NCI-H82 (cell line): ENCODE measurements around the gene ARTN.
A peak's percentile ranks its signal among the peaks of the same experiment; 100 is the strongest.

ENCODE experiments used
- DNase-seq: peaks from one replicate; lab custom pipeline; 2025; lab: John Stamatoyannopoulos, UW

Gene ARTN

GRCh38 chr1:43947874-43948437 is 14.4 kb downstream of the ARTN start:
- DNase-seq: no peak

GRCh38 chr1:43949678-43950077 is 16.1 kb downstream of the ARTN start:
- no peak for DNase-seq

- peak; percentile 53 for DNase-seq
Observed at GRCh38 chr1:43951021-43951985, 17.7 kb downstream of the ARTN start.

DNA sequence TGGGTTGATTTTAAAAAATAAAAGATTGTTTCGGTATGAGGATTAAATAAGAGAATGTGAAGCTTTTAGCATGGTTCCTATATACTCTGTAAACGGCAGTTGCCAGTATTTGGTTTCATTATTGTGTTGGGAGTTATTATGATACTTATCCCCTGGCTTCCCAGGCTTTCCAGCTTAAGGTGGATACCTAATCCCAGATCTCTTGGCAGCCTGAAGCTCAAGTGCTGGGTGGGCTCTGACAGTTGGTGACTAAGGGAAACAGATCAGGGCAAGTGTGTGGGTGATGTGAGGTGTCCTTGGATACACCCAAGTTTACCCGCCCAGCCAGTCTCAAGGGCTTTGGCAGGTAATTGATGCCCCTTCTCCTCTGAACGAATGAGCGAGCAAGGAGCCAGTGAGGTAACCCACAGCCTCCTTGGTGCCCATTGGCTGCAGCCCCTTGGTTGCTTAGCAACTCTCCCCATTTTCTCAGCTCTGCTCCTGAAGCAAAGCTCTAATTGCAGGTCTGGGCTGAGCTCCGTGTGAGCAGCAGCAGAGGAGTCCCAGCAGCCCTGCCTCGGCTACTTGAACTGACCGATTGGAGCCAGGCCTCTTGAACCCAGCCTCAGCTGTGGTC is 19.2 kb downstream of the ARTN start:
- DNase-seq: peak; percentile 99

DNA sequence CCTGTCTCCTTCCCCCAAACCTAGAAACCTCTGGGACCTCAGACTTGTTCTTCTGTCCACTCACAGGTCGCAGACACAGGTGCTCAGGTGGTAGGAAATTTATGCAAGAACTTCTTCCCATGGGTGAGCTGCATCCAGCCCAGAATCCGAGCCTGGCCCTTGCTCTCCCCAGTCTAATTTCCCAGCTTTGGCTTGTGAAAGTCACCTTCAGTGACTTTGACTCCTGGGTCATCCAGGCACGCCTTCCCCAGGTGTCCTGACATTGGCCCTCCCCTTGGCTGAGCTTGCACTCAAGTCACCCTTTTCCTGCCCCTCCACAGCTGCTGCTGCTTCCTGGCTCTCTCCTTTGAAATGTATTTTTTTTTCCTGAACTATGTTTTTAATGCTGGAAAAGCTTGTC is 19.8 kb downstream of the ARTN start:
- peak; percentile 41 for DNase-seq

- DNase-seq: no peak
Observed at GRCh38 chr1:43954036-43954435, 20.4 kb downstream of the ARTN start.

DNA sequence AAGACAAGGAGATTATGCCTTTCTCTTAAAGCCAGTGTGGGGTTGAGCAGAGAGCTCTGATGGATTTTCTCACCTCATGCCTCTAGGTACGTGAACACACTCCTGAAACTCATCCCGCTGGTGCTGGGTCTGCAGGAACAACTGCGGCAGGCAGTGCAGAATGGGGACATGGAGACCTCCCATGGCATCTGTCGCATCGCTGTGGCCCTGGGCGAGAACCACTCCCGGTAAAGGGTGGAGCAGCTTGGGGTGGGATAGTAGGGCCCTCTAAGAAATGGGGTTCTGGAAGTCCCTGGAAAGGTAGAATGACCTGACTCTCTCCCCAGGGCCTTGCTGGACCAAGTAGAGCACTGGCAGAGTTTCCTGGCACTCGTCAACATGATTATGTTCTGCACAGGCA is 22.6 kb downstream of the ARTN start:
- DNase-seq: no peak

- DNase-seq: no peak
Observed at GRCh38 chr1:43957407-43958040, 23.9 kb downstream of the ARTN start.

GRCh38 chr1:43958351-43959255 is 25.0 kb downstream of the ARTN start:
- no peak for DNase-seq

- no peak for DNase-seq
Observed at GRCh38 chr1:43960798-43961197, 27.2 kb downstream of the ARTN start.

DNA sequence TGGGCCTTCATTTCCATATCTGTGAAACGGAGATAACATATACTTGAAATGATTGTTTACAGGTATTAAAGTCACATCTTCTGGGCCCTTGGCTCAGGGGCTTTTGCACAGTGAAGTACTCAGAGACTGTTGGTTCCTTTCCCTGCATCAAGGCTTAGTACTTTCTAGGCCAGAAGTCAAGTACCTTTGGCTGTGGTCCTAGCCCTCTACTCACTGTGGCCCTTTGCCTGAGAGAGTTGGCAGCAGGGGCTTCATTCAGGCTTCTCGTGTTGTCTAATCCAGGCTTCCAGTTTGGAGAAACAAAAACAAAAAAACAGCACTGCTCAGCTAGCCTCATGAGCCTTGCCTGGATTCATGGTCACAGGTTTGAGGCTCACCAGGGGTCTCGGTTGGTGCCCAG is 28.1 kb downstream of the ARTN start:
- DNase-seq: no peak

DNA sequence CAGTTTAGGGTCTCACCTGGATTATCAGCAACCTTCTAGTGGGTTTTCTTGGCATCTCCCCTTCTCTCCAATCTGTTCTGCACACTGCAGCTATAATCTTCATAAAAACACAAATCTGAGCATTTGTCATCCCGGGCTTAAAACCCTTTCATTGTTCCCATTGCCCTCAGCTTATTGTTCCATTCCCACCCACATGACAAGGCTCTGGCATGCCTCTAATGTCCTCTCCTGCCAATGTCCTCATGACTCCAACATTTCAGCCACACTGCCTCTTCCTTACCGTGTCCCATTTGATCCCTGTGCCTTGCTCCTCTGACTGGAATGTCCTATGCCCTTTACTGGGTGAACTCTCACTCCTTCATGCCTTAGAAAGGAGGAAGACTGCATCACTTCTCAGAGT is 28.7 kb downstream of the ARTN start:
- no peak for DNase-seq

DNA sequence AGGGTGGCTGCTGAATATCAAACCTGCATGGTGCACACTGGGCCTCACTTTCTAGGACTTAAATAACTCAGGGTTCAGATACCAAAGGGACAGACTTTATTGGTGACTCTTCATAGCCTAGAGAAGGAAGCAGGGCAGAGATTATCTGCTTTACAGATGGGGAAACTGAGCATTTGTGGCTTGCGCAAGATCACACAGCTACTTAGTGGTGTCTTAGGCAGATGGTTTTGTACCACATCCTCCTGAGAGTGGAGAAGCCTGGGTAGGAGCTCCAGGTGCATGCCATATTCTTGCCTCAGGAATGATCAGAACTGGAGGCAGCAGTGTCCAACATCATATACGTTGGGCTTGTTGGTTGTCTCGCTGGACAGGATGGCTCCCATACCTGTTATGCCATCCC is 29.4 kb downstream of the ARTN start:
- DNase-seq: no peak

DNA sequence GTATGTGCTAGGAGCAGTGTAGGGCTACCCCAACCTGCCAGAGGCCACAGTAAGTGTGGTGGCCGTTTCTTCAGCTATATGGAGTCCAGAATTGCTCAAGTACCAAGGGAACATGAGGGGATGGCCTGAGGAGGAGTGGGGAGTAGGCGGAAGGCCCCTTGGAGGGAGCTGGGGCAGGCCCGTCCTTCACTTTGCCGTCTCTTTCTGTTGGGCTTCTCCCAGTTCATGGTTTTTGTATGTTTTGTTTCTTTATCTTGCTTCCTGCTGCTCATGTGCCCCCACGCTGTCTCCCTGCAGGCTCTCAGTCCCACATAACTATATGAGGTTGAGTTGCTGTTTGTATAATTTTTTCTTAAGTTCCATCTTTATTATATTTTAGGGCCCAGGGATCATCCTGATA is 30.3 kb downstream of the ARTN start:
- DNase-seq: no peak

DNA sequence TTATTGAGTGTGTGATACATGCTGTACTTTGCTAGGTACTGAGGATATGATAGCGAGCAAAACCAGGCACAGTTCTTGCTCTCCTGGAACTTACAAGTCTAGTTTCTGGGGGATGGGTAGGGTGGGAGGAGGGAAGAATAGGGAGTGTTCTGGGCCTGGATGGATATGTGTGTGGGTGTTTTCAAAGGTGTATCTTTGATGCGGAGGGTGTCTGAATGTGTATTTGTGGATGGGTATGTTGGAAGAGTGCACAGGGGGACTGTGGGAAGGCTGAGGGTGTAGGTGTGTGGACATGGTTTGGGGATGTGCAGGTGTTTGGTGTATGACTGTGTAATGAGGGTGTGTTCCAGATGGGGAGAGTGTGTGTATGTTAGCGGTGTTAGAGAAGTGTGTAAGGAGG is 31.7 kb downstream of the ARTN start:
- no peak for DNase-seq

DNA sequence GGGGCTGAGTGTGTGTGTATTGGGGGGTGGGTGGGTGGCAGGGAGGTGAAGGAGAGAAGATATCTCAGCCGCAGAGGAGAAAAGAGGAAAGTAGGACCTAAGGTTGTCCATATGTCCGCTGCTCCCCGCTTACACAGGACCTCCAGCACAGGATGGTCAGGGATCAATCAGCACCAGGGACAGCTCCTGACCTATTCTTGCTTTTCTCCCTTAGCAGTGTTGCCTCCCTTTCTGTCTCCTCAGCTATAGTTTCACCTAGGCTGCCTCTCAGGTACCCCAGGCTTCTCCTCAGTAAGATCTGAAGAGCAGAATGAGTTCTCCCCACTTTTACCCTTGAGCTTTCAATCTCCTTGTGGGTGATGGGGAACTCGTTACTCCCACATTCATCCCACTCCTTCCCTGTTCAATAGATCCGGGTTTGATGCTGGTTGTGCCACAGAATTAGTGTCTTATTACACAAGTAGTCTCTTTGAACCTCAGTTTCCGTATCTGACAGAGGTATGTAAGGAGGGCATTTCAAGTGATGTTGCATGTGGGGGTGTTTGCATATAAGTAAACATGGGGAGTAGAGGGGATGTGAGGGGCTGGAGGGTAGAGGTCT is 34.8 kb downstream of the ARTN start:
- no peak for DNase-seq

DNA sequence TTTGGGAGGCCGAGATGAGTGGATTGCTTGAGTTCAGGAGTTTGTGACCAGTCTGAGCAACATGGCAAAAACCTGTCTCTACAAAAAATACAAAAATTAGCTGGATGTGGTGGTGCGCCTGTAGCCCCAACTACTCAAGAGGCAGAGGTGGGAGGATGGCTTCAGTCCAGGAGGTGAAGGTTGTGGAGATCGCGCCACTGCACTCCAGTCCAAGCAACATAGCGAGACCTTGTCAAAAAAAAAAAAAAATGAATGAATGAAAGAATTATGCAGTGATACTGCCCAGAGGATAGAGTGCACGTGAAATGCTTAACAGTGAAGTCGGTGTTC is 35.8 kb downstream of the ARTN start:
- DNase-seq: no peak

GRCh38 chr1:43969746-43970466 is 36.3 kb downstream of the ARTN start, which contains the start of gene DPH2:
Gene DPH2, plus strand, starts transcription at chr1:43970010. Its CDS starts 166 bp downstream, at chr1:43970176.
- peak; percentile 99 for DNase-seq

DNA sequence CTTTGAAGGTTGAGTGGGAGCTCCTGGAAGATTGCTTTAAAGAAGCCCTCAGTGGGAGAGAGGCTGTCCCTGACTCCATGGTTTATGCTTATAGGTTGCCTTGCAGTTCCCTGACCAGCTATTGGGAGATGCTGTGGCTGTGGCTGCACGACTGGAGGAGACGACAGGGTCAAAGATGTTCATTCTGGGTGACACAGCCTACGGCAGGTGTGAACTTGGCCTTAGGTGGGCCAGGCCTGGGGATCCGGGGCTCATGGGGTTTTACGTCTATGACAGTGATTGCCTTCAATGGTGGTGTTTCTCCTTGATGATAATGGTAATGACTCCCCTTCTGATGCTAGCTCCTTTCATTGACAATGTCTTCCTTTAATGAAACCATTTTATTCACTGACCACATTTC is 36.9 kb downstream of the ARTN start:
- peak; percentile 23 for DNase-seq

GRCh38 chr1:43970911-43971310 is 37.3 kb downstream of the ARTN start:
- no peak for DNase-seq
